ENCODE results near the gene ATG101. TPM values are rescaled to one million over a fixed set of nuclear protein-coding genes. Genes with fewer than 3 reads are reported as not detected.

The ATG101 gene
- total RNA-seq, 1 donor, result 64.4 TPM

GRCh38 chr12:52090291-52090690 lies 20.5 kb downstream of the ATG101 start:
- Histone ChIP-seq H3K4me3 (ENCODE audit: insufficient read depth, low read length) (no peak overlapping the region), H3K27ac (ENCODE audit: low read depth, low read length) (no peak overlapping the region), H2AFZ (ENCODE audit: low read length) (no peak overlapping the region), H3K4me1 (ENCODE audit: insufficient read depth, low read length) (no peaks in the 10 kb centered on the region), H3K4me2 (ENCODE audit: insufficient read depth, low read length) (no peak overlapping the region), H3K79me2 (ENCODE audit: insufficient read depth, low read length) (no peaks in the 10 kb centered on the region), H4K20me1 (ENCODE audit: insufficient read depth, low read length) (no peaks in the 10 kb centered on the region), H3K9me3 (ENCODE audit: low read depth, low read length) (no peaks in the 10 kb centered on the region), H3K36me3 (ENCODE audit: insufficient read depth, low read length) (no peaks in the 10 kb centered on the region), H3K27me3 (ENCODE audit: insufficient read depth, low read length) (peaks cover 38% of the 10 kb centered on the region)
- no peak for TF ChIP-seq CTCF (IDR thresholded peaks at IDR 0.05; ENCODE audit: extremely low read depth, low read depth, low read length)
- DNase-seq (ENCODE audit: insufficient read length, low spot score, missing footprints), result no peak

GRCh38 chr12:52091061-52091460 lies 21.3 kb downstream of the ATG101 start:
- Histone ChIP-seq H3K27me3 (ENCODE audit: insufficient read depth, low read length) (peaks cover 38% of the 10 kb centered on the region), H2AFZ (ENCODE audit: low read length) (no peak overlapping the region), H3K36me3 (ENCODE audit: insufficient read depth, low read length) (no peaks in the 10 kb centered on the region), H3K4me3 (ENCODE audit: insufficient read depth, low read length) (no peak overlapping the region), H3K9me3 (ENCODE audit: low read depth, low read length) (no peaks in the 10 kb centered on the region), H3K27ac (ENCODE audit: low read depth, low read length) (no peak overlapping the region), H3K79me2 (ENCODE audit: insufficient read depth, low read length) (no peaks in the 10 kb centered on the region), H3K4me1 (ENCODE audit: insufficient read depth, low read length) (no peaks in the 10 kb centered on the region), H3K4me2 (ENCODE audit: insufficient read depth, low read length) (no peak overlapping the region), H4K20me1 (ENCODE audit: insufficient read depth, low read length) (no peaks in the 10 kb centered on the region)
- TF ChIP-seq CTCF (IDR thresholded peaks at IDR 0.05; ENCODE audit: extremely low read depth, low read depth, low read length), result no peak
- DNase-seq (ENCODE audit: insufficient read length, low spot score, missing footprints), result peak; percentile 64

- Histone ChIP-seq H3K27me3 (ENCODE audit: insufficient read depth, low read length) (peaks cover 38% of the 10 kb centered on the region), H2AFZ (ENCODE audit: low read length) (no peak overlapping the region), H3K27ac (ENCODE audit: low read depth, low read length) (no peak overlapping the region), H3K36me3 (ENCODE audit: insufficient read depth, low read length) (no peaks in the 10 kb centered on the region), H3K4me3 (ENCODE audit: insufficient read depth, low read length) (no peak overlapping the region), H3K9me3 (ENCODE audit: low read depth, low read length) (no peaks in the 10 kb centered on the region), H3K79me2 (ENCODE audit: insufficient read depth, low read length) (no peaks in the 10 kb centered on the region), H4K20me1 (ENCODE audit: insufficient read depth, low read length) (no peaks in the 10 kb centered on the region), H3K4me2 (ENCODE audit: insufficient read depth, low read length) (no peak overlapping the region), H3K4me1 (ENCODE audit: insufficient read depth, low read length) (no peaks in the 10 kb centered on the region)
- TF ChIP-seq CTCF (IDR thresholded peaks at IDR 0.05; ENCODE audit: extremely low read depth, low read depth, low read length), result no peak
- peak; percentile 36 for DNase-seq (ENCODE audit: insufficient read length, low spot score, missing footprints)
These were observed 22.1 kb downstream of the ATG101 start for GRCh38 chr12:52091869-52092268.

- no peaks in the 10 kb centered on the region for H4K20me1 ChIP-seq (ENCODE audit: insufficient read depth, low read length)
- no peaks in the 10 kb centered on the region for H3K79me2 ChIP-seq (ENCODE audit: insufficient read depth, low read length)
- H2AFZ ChIP-seq (ENCODE audit: low read length), result no peak overlapping the region
- no peaks in the 10 kb centered on the region for H3K4me1 ChIP-seq (ENCODE audit: insufficient read depth, low read length)
- peak; percentile 45 for DNase-seq (ENCODE audit: insufficient read length, low spot score, missing footprints)
- no peaks in the 10 kb centered on the region for H3K36me3 ChIP-seq (ENCODE audit: insufficient read depth, low read length)
- no peak overlapping the region for H3K4me2 ChIP-seq (ENCODE audit: insufficient read depth, low read length)
- H3K4me3 ChIP-seq (ENCODE audit: insufficient read depth, low read length), result no peak overlapping the region
- H3K9me3 ChIP-seq (ENCODE audit: low read depth, low read length), result no peaks in the 10 kb centered on the region
- no peak overlapping the region for H3K27ac ChIP-seq (ENCODE audit: low read depth, low read length)
- TF ChIP-seq CTCF (IDR thresholded peaks at IDR 0.05; ENCODE audit: extremely low read depth, low read depth, low read length), result no peak
- H3K27me3 ChIP-seq (ENCODE audit: insufficient read depth, low read length), result peaks cover 35% of the 10 kb centered on the region
These were observed 23.6 kb downstream of the ATG101 start for GRCh38 chr12:52093346-52093745.
